Thoracic aorta (tissue), 2 donors: ENCODE data around the gene SOAT2. TPM values are rescaled to one million over a fixed set of nuclear protein-coding genes. Genes with fewer than 3 reads are reported as not detected.
"Not testable (repeated sequence)": the region's sequence is repeated elsewhere in the genome, so short reads cannot be mapped to it uniquely, and the experiment has no call there.

Experiments used
- ATAC-seq: fragments of 150-250 bp; one replicate; pipeline ENCODE4 v1.8.0; 2017; ENCODE audit warnings: low read depth; ENCODE audit not compliant: insufficient number of reproducible peaks, low FRiP score
- DNase-seq: peaks from one replicate; pipeline ENCODE4 v3.0.0-alpha.2; 2020; ENCODE audit warnings: low spot score
- H3K27ac ChIP-seq, 2 donors: fragments of 200-600 bp; sonication (generic); 1 replicate in 1 of 2; 2 replicates in 1 of 2; pipeline ENCODE4 v1.5.1; 2016; ENCODE audit warnings: mild to moderate bottlenecking in 2 of 2, moderate library complexity in 2 of 2
- H3K27me3 ChIP-seq: fragments of 200-600 bp; sonication (generic); replicated peaks from 2 replicates; pipeline ENCODE4 v1.6.0; 2016; ENCODE audit warnings: mild to moderate bottlenecking; ENCODE audit not compliant: insufficient read depth
- H3K36me3 ChIP-seq: fragments of 200-600 bp; sonication (generic); one replicate; pipeline ENCODE4 v1.5.1; 2016
- H3K4me1 ChIP-seq, 2 donors: fragments of 200-600 bp; sonication (generic); 1 replicate in 1 of 2; 2 replicates in 1 of 2; pipeline versions ENCODE4 v1.5.1 to v1.6.0; 2016; ENCODE audit warnings: low read depth in 2 of 2, mild to moderate bottlenecking in 1 of 2; ENCODE audit not compliant: control insufficient read depth in 1 of 2
- H3K4me3 ChIP-seq: fragments of 200-600 bp; sonication (generic); 2 replicates; pipeline ENCODE4 v1.5.1; 2016; ENCODE audit warnings: mild to moderate bottlenecking
- H3K9me3 ChIP-seq: fragments of 200-600 bp; sonication (generic); 2 replicates; pipeline ENCODE4 v1.5.1; 2016
- CTCF ChIP-seq: fragments of 200-600 bp; sonication (generic); IDR thresholded peaks from one replicate; pipeline ENCODE4 v1.5.1; 2019; ENCODE audit warnings: antibody characterized with exemption
- total RNA-seq, 2 donors: library from RNA; depleted of rRNA; stranded (reverse); fragments of >200 nt; gene quantifications; one replicate each; pipeline versions ENCODE4 v1.1.0 to v1.2.3, GENCODE V29; 2016

The SOAT2 gene
- total RNA-seq, 2 donors from 2014 or later = 0.81 to 0.99 TPM

GRCh38 chr12:53160000-53160399, 56.7 kb downstream of the SOAT2 start:
- Histone ChIP-seq H3K4me1 (peaks cover 24 to 46% of the 10 kb centered on the region in 2 donors), H3K4me3 (no peak overlapping the region), H3K9me3 (no peaks in the 10 kb centered on the region), H3K27me3 (no peaks in the 10 kb centered on the region), H3K36me3 (peaks cover 3% of the 10 kb centered on the region), H3K27ac (peak overlapping the region; percentile 65 to 96)
- DNase-seq (no peak), ATAC-seq (no peak)
- TF ChIP-seq CTCF = no peak

GRCh38 chr12:53160673-53161072, 57.4 kb downstream of the SOAT2 start:
- Histone ChIP-seq H3K27me3 (no peaks in the 10 kb centered on the region), H3K4me1 (peaks cover 24 to 42% of the 10 kb centered on the region in 2 donors), H3K36me3 (peaks cover 3% of the 10 kb centered on the region), H3K9me3 (no peaks in the 10 kb centered on the region), H3K27ac (no peak overlapping the region), H3K4me3 (no peak overlapping the region)
- TF ChIP-seq CTCF = no peak
- DNase-seq = no peak
- no peak for ATAC-seq

- Histone ChIP-seq H3K27ac (no peak overlapping the region), H3K36me3 (peaks cover 3% of the 10 kb centered on the region), H3K4me1 (peaks cover 19 to 36% of the 10 kb centered on the region in 2 donors), H3K4me3 (no peak overlapping the region), H3K9me3 (no peaks in the 10 kb centered on the region), H3K27me3 (no peaks in the 10 kb centered on the region)
- no peak for ATAC-seq
- TF ChIP-seq CTCF = no peak
- DNase-seq = no peak
Observed at GRCh38 chr12:53161119-53161911, 58.0 kb downstream of the SOAT2 start.

- H3K4me1 ChIP-seq = peaks cover 8 to 20% of the 10 kb centered on the region in 2 donors
- DNase-seq, H3K4me3 ChIP-seq, H3K9me3 ChIP-seq, ATAC-seq, H3K36me3 ChIP-seq, H3K27ac ChIP-seq, H3K27me3 ChIP-seq: not testable (repeated sequence)
Observed at GRCh38 chr12:53163008-53163407, 59.7 kb downstream of the SOAT2 start.

- no peak for TF ChIP-seq CTCF
- DNase-seq (no peak), ATAC-seq (no peak)
- Histone ChIP-seq H3K9me3 (no peaks in the 10 kb centered on the region), H3K36me3 (peaks cover 19% of the 10 kb centered on the region), H3K4me1 (no peaks in the 10 kb centered on the region), H3K4me3 (no peak overlapping the region), H3K27ac (no peak overlapping the region), H3K27me3 (no peaks in the 10 kb centered on the region)
Observed at GRCh38 chr12:53166837-53167236, 63.6 kb downstream of the SOAT2 start.
